Gastrocnemius medialis (tissue), 4 donors: ENCODE results near the gene UCK1. TPM values are rescaled to one million over a fixed set of nuclear protein-coding genes. Genes with fewer than 3 reads are reported as not detected.

Experiments used
- ATAC-seq, 2 donors: fragments of 150-250 bp; one replicate each; pipeline ENCODE4 v1.9.1; 2016
- DNase-seq, 2 donors: peaks; one replicate each; pipeline ENCODE4 v3.0.0-alpha.2; 2019
- H3K27ac ChIP-seq, 4 donors: fragments of 200-600 bp; sonication (generic); 1 replicate in 1 of 4; 2 replicates in 3 of 4; pipeline ENCODE4 v1.5.1; 2016 to 2018; ENCODE audit warnings: mild to moderate bottlenecking in 2 of 4, moderate library complexity in 1 of 4
- H3K27me3 ChIP-seq, 3 donors: fragments of 200-600 bp; sonication (generic) in 2 of 3; 1 replicate in 1 of 3; 2 replicates in 2 of 3; pipeline versions ENCODE4 v1.5.1 to v1.6.0; 2016 to 2019; ENCODE audit warnings: mild to moderate bottlenecking in 1 of 3, moderate library complexity in 1 of 3
- H3K36me3 ChIP-seq, 2 donors: fragments of 200-600 bp; sonication (generic) in 1 of 2; one replicate each; pipeline ENCODE4 v1.5.1; 2017 to 2018
- H3K4me1 ChIP-seq, 2 donors: fragments of 200-600 bp; sonication (generic) in 1 of 2; one replicate each; pipeline ENCODE4 v1.5.1; 2016 to 2017; ENCODE audit warnings: mild to moderate bottlenecking in 2 of 2
- H3K4me3 ChIP-seq, 4 donors: fragments of 200-600 bp; sonication (generic) in 3 of 4; 1 replicate in 1 of 4; 2 replicates in 3 of 4; pipeline ENCODE4 v1.5.1; 2016 to 2019; ENCODE audit warnings: mild to moderate bottlenecking in 2 of 4
- H3K9me3 ChIP-seq, 3 donors: fragments of 200-600 bp; sonication (generic) in 2 of 3; 1 replicate in 1 of 3; 2 replicates in 2 of 3; pipeline ENCODE4 v1.5.1; 2016 to 2019
- POLR2A ChIP-seq, 2 donors: fragments of 450-650 bp; IDR thresholded peaks; one replicate each; pipeline ENCODE4 v1.6.1; 2017; ENCODE audit warnings: antibody characterized with exemption in 2 of 2, mild to moderate bottlenecking in 2 of 2, moderate library complexity in 2 of 2
- in situ Hi-C, 4 donors: fragments of 200-750 bp; cut with MboI; loops; one replicate each; pipeline versions ENCODE4 v1.15.0 to v1.8.0; 2017; ENCODE audit warnings: low sequenced_read_pairs in 4 of 4
- intact Hi-C: fragments of 100-400 bp; cut with DNase I; formaldehyde crosslinking; loops from one replicate; pipeline ENCODE4 v1.15.1; 2023; ENCODE audit warnings: low total_unique reads
- total RNA-seq, 4 donors: library from RNA; depleted of rRNA; stranded (reverse); fragments of >200 nt; gene quantifications; one replicate each; pipeline versions ENCODE4 v1.1.0 to v1.2.3, GENCODE V29; 2016
- TF ChIP-seq, protein P1 (sequence below), 5 experiments: fragments of 450-650 bp in 3 of 5; fragments of 200-600 bp in 2 of 5; sonication (generic) in 2 of 5; IDR thresholded peaks in 4 of 5; conservative IDR thresholded peaks in 1 of 5; 1 replicate in 4 of 5; 2 replicates in 1 of 5; pipeline ENCODE4 v1.5.1; 2016 to 2019; ENCODE audit warnings: antibody characterized with exemption in 5 of 5, mild to moderate bottlenecking in 3 of 5, moderate library complexity in 3 of 5

Gene UCK1
- total RNA-seq, 4 donors from 2014 or later = 39.7 to 86.9 (median 43.9) TPM

DNA sequence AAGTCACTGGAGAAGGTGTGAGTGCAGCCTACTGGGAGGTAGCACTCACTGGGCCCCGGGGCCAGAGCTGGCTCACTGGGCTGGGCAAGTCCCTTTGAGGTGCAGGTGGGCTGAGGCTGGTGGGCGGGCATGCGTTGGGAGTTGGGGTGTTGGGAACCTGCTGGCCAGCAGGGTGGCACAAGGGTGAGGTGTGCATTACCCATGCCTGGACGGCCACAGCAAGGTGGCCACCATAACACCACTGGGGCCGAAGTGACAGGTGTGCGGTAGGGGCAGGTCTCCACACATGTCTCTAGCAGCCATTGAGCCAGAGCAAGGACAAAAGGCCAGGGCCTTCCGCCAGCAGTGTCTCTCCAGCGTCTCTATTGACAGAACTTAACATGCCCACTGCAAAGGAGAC, 36.8 kb upstream of the UCK1 start:
- H3K4me1 ChIP-seq = no peaks in the 10 kb centered on the region
- H3K4me3 ChIP-seq = no peak overlapping the region
- intact Hi-C loops (no loop called here), in situ Hi-C loops (loop anchor here in 2 of 4 donors (25.0 kb wide), 1 partner anchor 694 kb away; no protein-coding TSS in a partner anchor)
- H3K27me3 ChIP-seq = no peaks in the 10 kb centered on the region
- peak in 1 of 2 donors; percentile 36 for ATAC-seq
- H3K36me3 ChIP-seq = peaks cover 0 to 25% of the 10 kb centered on the region in 2 donors
- DNase-seq = no peak
- TF ChIP-seq, protein P1, sequence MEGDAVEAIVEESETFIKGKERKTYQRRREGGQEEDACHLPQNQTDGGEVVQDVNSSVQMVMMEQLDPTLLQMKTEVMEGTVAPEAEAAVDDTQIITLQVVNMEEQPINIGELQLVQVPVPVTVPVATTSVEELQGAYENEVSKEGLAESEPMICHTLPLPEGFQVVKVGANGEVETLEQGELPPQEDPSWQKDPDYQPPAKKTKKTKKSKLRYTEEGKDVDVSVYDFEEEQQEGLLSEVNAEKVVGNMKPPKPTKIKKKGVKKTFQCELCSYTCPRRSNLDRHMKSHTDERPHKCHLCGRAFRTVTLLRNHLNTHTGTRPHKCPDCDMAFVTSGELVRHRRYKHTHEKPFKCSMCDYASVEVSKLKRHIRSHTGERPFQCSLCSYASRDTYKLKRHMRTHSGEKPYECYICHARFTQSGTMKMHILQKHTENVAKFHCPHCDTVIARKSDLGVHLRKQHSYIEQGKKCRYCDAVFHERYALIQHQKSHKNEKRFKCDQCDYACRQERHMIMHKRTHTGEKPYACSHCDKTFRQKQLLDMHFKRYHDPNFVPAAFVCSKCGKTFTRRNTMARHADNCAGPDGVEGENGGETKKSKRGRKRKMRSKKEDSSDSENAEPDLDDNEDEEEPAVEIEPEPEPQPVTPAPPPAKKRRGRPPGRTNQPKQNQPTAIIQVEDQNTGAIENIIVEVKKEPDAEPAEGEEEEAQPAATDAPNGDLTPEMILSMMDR (IDR thresholded peaks at IDR 0.05 in 4 of 5, conservative IDR thresholded peaks at IDR 0.05 in 1 of 5) = no peak
- TF ChIP-seq POLR2A (IDR thresholded peaks at IDR 0.05) = no peak
- H3K27ac ChIP-seq = no peak overlapping the region
- no peaks in the 10 kb centered on the region for H3K9me3 ChIP-seq

DNA sequence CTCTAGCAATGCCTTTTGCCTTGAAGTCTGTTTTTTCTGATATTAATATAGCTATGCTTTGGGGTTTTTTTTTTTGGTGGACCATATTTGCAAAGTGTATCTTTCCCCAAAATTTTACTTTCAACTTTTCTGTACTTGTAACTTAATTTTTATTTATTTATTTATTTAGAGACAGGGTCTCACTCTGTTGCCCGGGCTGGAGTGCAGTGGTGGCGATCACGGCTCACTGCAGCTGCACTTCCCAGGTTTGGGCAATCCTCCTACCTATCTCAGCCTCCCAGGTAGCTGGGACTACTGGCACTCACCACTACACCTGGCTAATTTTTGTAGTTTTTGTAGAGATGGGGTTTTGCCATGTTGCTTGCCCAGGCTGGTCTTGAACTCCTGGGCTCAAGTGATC, 35.1 kb upstream of the UCK1 start:
- H3K4me1 ChIP-seq = no peaks in the 10 kb centered on the region
- intact Hi-C loops (no loop called here), in situ Hi-C loops (loop anchor here in 2 of 4 donors (25.0 kb wide), 1 partner anchor 696 kb away; no protein-coding TSS in a partner anchor)
- no peaks in the 10 kb centered on the region for H3K27me3 ChIP-seq
- H3K4me3 ChIP-seq = no peak overlapping the region
- H3K9me3 ChIP-seq = no peaks in the 10 kb centered on the region
- no peak for DNase-seq
- no peak for TF ChIP-seq POLR2A (IDR thresholded peaks at IDR 0.05)
- H3K27ac ChIP-seq = no peak overlapping the region
- H3K36me3 ChIP-seq = peaks cover 0 to 10% of the 10 kb centered on the region in 2 donors
- no peak for ATAC-seq

DNA sequence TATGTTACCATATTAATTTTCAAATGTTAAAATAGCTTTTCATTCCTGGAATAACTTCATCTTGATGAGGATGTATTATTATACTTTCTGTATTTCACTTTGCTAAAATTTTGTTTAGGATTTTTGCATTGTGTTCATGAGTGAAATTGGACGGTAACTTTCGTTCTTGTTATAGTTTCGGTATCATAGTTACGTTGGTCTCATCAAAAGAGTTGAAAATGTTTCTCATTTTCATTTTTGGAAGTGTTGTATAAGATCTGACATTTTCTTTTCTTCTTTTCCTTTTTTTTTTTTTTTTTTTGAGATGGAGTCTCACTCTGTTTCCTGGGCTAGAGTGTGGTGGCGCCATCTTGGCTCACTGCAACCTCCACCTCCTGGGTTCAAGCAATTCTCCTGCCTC, 34.3 kb upstream of the UCK1 start:
- ATAC-seq (no peak), DNase-seq (no peak)
- intact Hi-C loops (no loop called here), in situ Hi-C loops (loop anchor here in 2 of 4 donors (25.0 kb wide), 1 partner anchor 697 kb away; no protein-coding TSS in a partner anchor)
- H3K27me3 ChIP-seq = no peaks in the 10 kb centered on the region
- no peak overlapping the region for H3K27ac ChIP-seq
- no peaks in the 10 kb centered on the region for H3K9me3 ChIP-seq
- H3K36me3 ChIP-seq = peaks cover 0 to 7% of the 10 kb centered on the region in 2 donors
- no peak for TF ChIP-seq POLR2A (IDR thresholded peaks at IDR 0.05)
- TF ChIP-seq, protein P1 (IDR thresholded peaks at IDR 0.05 in 4 of 5, conservative IDR thresholded peaks at IDR 0.05 in 1 of 5) = no peak
- H3K4me3 ChIP-seq = no peak overlapping the region
- no peaks in the 10 kb centered on the region for H3K4me1 ChIP-seq

DNA sequence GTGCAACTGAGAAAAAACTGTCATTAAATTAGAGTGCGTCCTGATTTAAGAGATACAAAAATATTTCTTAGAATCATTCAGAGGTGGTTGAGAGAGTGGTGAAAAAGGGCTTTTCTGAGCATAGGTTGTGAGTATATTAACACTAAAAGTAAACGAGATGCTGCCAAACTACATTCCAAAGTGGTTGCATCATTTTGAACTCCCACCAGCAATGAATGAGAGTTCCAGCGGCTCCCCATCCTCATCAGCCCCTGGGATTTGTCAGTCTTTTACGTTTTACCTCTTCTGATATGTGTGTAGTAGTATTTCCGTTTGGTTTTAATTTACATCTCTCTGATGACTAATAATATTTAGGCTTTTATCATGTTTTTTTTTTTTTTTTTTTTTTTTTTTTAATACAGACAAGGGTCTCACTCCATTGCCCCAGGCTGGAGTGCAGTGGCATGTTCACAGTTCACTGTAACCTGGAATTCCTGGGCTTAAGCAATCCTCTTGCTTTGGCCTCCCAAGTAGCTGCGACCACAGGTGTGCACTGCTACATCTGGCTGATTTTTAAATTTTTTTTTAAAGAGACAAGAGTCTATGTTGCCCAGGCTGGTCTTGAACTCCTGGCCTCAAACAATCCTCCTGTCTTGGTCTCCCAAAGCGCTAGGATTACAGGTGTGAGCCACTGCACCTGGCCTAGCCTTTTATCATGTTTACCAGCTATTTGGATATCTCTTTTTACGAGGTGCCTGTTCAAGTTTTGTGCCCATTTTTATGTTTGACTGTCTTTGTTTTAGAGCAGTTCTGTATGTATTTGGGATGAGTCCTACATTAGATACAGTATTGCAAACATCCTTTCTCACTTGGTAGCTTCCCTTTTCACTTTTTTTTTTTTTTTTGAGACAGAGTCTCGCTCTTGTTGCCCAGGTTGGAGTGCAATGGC, 31.2 kb upstream of the UCK1 start:
- no peak for ATAC-seq
- Histone ChIP-seq H3K9me3 (no peaks in the 10 kb centered on the region), H3K27ac (no peak overlapping the region), H3K4me3 (no peak overlapping the region), H3K27me3 (no peaks in the 10 kb centered on the region), H3K4me1 (no peaks in the 10 kb centered on the region), H3K36me3 (no peaks in the 10 kb centered on the region)
- no peak for TF ChIP-seq POLR2A (IDR thresholded peaks at IDR 0.05)
- TF ChIP-seq, protein P1 (IDR thresholded peaks at IDR 0.05 in 4 of 5, conservative IDR thresholded peaks at IDR 0.05 in 1 of 5) = no peak
- no peak for DNase-seq
- in situ Hi-C loops (loop anchor here in 2 of 4 donors (25.0 kb wide), 1 partner anchor 700 kb away; no protein-coding TSS in a partner anchor), intact Hi-C loops (no loop called here)

DNA sequence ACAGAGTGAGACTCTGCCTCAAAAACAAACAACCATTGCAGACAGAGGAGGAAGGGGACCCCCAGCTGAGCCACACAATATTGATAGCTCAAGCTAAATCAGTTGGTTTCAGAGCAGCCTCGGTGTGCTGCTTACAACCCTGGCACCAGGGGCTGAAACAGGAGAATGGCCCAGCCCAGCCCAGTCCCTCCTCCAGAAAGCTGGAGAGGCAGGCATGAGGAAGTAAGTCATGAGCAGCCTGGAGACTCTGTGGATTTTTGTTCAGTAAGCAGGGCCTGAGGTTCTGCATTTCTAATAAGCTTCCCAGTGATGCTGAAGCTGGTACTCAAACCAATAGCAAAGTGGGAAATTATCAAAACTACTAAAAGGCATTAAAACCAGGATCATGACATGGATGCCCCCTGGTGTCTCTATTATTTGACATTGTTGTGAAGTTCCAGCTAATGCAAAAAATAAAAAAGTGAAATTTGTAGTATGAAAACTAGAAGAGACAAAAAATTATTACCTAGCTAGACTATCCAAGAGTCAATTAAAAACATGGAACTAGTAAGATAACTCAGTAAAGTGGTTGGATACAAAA, 28.4 kb upstream of the UCK1 start:
- Histone ChIP-seq H3K27ac (no peak overlapping the region), H3K27me3 (peaks cover 14 to 22% (median 15%) of the 10 kb centered on the region in 3 donors), H3K4me3 (no peak overlapping the region), H3K4me1 (no peaks in the 10 kb centered on the region), H3K9me3 (no peaks in the 10 kb centered on the region), H3K36me3 (no peaks in the 10 kb centered on the region)
- no peak for DNase-seq
- intact Hi-C loops (no loop called here), in situ Hi-C loops (loop anchor here in 2 of 4 donors (25.0 kb wide), 1 partner anchor 703 kb away; no protein-coding TSS in a partner anchor)
- no peak for ATAC-seq
- TF ChIP-seq, protein P1 (IDR thresholded peaks at IDR 0.05 in 4 of 5, conservative IDR thresholded peaks at IDR 0.05 in 1 of 5) = no peak
- no peak for TF ChIP-seq POLR2A (IDR thresholded peaks at IDR 0.05)
